Natural killer cell (primary cell): ENCODE data around the gene MAP4K3. TPM values are rescaled to one million over a fixed set of nuclear protein-coding genes. Genes with fewer than 3 reads are reported as not detected.

Experiments used
- ATAC-seq, 3 donors: fragments of 150-1000 bp in 2 of 3; fragments of 200-7000 bp in 1 of 3; cut with Tn5 transposase; 1 replicate in 1 of 3; 2 replicates in 2 of 3; pipeline ENCODE4 v1.10.0; 2021; ENCODE audit warnings: mild to moderate bottlenecking in 2 of 3, moderate library complexity in 2 of 3
- DNase-seq, 2 donors: peaks; one replicate each; pipeline versions ENCODE4 v3.0.0 to v3.0.0-alpha.2; 2013 to 2021; ENCODE audit warnings: mixed read lengths in 1 of 2
- H3K27ac ChIP-seq: one replicate; pipeline ENCODE4 v1.5.1; 2013; ENCODE audit warnings: mild to moderate bottlenecking, low read length
- H3K27me3 ChIP-seq: one replicate; pipeline ENCODE4 v1.6.1; 2013; ENCODE audit warnings: low read length; ENCODE audit not compliant: control insufficient read depth, insufficient read depth
- H3K36me3 ChIP-seq: one replicate; pipeline ENCODE4 v1.6.1; 2013; ENCODE audit warnings: low read length; ENCODE audit not compliant: control insufficient read depth, insufficient read depth
- H3K4me1 ChIP-seq: one replicate; pipeline ENCODE4 v1.6.1; 2013; ENCODE audit warnings: low read length; ENCODE audit not compliant: control insufficient read depth, insufficient read depth
- H3K4me3 ChIP-seq: one replicate; pipeline ENCODE4 v1.5.1; 2013; ENCODE audit warnings: low read length
- H3K9me3 ChIP-seq: one replicate; pipeline ENCODE4 v1.6.1; 2013; ENCODE audit warnings: low read length; ENCODE audit not compliant: control insufficient read depth, insufficient read depth
- H3K27ac Mint-ChIP-seq, 2 donors: one replicate each; pipeline ENCODE4 v1.8.0; 2022; ENCODE audit warnings: mild to moderate bottlenecking in 2 of 2, mixed read lengths in 2 of 2, moderate library complexity in 1 of 2
- H3K27me3 Mint-ChIP-seq, 2 donors: one replicate each; pipeline ENCODE4 v1.8.0; 2022; ENCODE audit warnings: low read depth in 2 of 2, mixed read lengths in 2 of 2
- H3K36me3 Mint-ChIP-seq: one replicate; pipeline ENCODE4 v1.8.0; 2022; ENCODE audit warnings: mixed read lengths
- H3K4me1 Mint-ChIP-seq, 2 donors: one replicate each; pipeline ENCODE4 v1.8.0; 2022; ENCODE audit warnings: mixed read lengths in 2 of 2
- H3K4me3 Mint-ChIP-seq: one replicate; pipeline ENCODE4 v1.8.0; 2022; ENCODE audit warnings: mild to moderate bottlenecking, moderate library complexity, mixed read lengths
- H3K9me3 Mint-ChIP-seq, 2 donors: one replicate each; pipeline ENCODE4 v1.8.0; 2022; ENCODE audit warnings: mixed read lengths in 2 of 2
- CTCF ChIP-seq: fragments of 200-600 bp; IDR thresholded peaks from one replicate; pipeline ENCODE4 v1.8.0; 2022; ENCODE audit warnings: antibody characterized with exemption
- WGBS: methylation state at CpG from one replicate; pipeline ENCODE4 v1.1.7; 2013; ENCODE audit warnings: missing lambda C conversion rate; ENCODE audit not compliant: insufficient coverage; 5-methylcytosine and 5-hydroxymethylcytosine counted together
- intact Hi-C: fragments of 100-400 bp; cut with micrococcal nuclease; formaldehyde crosslinking; loops from one replicate; pipeline ENCODE4 v1.14.2; 2022
- total RNA-seq, 4 donors: library from RNA; stranded (reverse); fragments of 120-200 nt in 1 of 4; gene quantifications; one replicate each; pipeline versions ENCODE4 v1.2.3 to v1.2.4, GENCODE V29; 2013 to 2022

MAP4K3 gene
- total RNA-seq, 3 donors from 2014 or later (not counting 1 experiment from before 2014, with no cell fraction given): 17.3 to 25.9 (median 20.3) TPM

- Histone ChIP-seq H3K27me3 (no peaks in the 10 kb centered on the region), H3K36me3 (peaks cover 16% of the 10 kb centered on the region), H3K27ac (no peak overlapping the region), H3K9me3 (no peaks in the 10 kb centered on the region), H3K4me3 (no peak overlapping the region), H3K4me1 (no peaks in the 10 kb centered on the region)
- no peak overlapping the region for H3K27ac Mint-ChIP-seq
- H3K4me1 Mint-ChIP-seq: no peaks in the 10 kb centered on the region
- intact Hi-C loops: no loop called here
- DNase-seq: no peak
- TF ChIP-seq CTCF: no peak
- no peak for ATAC-seq
- H3K36me3 Mint-ChIP-seq: peaks cover 6% of the 10 kb centered on the region
- H3K4me3 Mint-ChIP-seq: no peak overlapping the region
- no peaks in the 10 kb centered on the region for H3K27me3 Mint-ChIP-seq
- H3K9me3 Mint-ChIP-seq: no peaks in the 10 kb centered on the region
Measured at GRCh38 chr2:39256040-39256439, 181.0 kb downstream of the MAP4K3 start.

GRCh38 chr2:39252888-39253518 lies 184.1 kb downstream of the MAP4K3 start:
- no peaks in the 10 kb centered on the region for H3K4me1 Mint-ChIP-seq
- no peaks in the 10 kb centered on the region for H3K27me3 ChIP-seq
- ATAC-seq (no peak), DNase-seq (no peak)
- no peak overlapping the region for H3K4me3 ChIP-seq
- WGBS: 89% methylated on average over 17 of the region's 18 CpGs
- intact Hi-C loops: no loop called here
- peaks cover 2% of the 10 kb centered on the region for H3K9me3 ChIP-seq
- peaks cover 6% of the 10 kb centered on the region for H3K36me3 Mint-ChIP-seq
- H3K36me3 ChIP-seq: peaks cover 9% of the 10 kb centered on the region
- no peaks in the 10 kb centered on the region for H3K9me3 Mint-ChIP-seq
- no peak for TF ChIP-seq CTCF
- no peaks in the 10 kb centered on the region for H3K27me3 Mint-ChIP-seq
- H3K27ac ChIP-seq: no peak overlapping the region
- H3K4me3 Mint-ChIP-seq: no peak overlapping the region
- no peaks in the 10 kb centered on the region for H3K4me1 ChIP-seq
- no peak overlapping the region for H3K27ac Mint-ChIP-seq

- no peak for TF ChIP-seq CTCF
- no peak overlapping the region for H3K27ac Mint-ChIP-seq
- Histone ChIP-seq H3K9me3 (peaks cover 2% of the 10 kb centered on the region), H3K4me3 (no peak overlapping the region), H3K27ac (no peak overlapping the region), H3K36me3 (peaks cover under 1% of the 10 kb centered on the region), H3K4me1 (peaks cover 7% of the 10 kb centered on the region), H3K27me3 (no peaks in the 10 kb centered on the region)
- ATAC-seq: no peak
- intact Hi-C loops: no loop called here
- WGBS: 95% methylated on average over 5 of the region's 6 CpGs
- peaks cover 14 to 19% of the 10 kb centered on the region in 2 donors for H3K4me1 Mint-ChIP-seq
- no peak for DNase-seq
- H3K27me3 Mint-ChIP-seq: no peaks in the 10 kb centered on the region
- no peak overlapping the region for H3K4me3 Mint-ChIP-seq
- H3K9me3 Mint-ChIP-seq: no peaks in the 10 kb centered on the region
- no peaks in the 10 kb centered on the region for H3K36me3 Mint-ChIP-seq
Measured at GRCh38 chr2:39247512-39248043, 189.5 kb downstream of the MAP4K3 start.
